Measurements from ENCODE around the gene RPP25. TPM values are rescaled to one million over a fixed set of nuclear protein-coding genes. Genes with fewer than 3 reads are reported as not detected.
A peak's percentile ranks its signal among the peaks of the same experiment; 100 is the strongest.

The RPP25 gene, protein sequence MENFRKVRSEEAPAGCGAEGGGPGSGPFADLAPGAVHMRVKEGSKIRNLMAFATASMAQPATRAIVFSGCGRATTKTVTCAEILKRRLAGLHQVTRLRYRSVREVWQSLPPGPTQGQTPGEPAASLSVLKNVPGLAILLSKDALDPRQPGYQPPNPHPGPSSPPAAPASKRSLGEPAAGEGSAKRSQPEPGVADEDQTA
- 13.3 and 13.8 TPM in 2 replicates for polyA plus RNA-seq (2014; cell fraction: cytosol; rRNA removed)
- polyA plus RNA-seq (2014; cell fraction: nucleus; rRNA removed): 6.0 and 7.1 TPM in 2 replicates

DNA sequence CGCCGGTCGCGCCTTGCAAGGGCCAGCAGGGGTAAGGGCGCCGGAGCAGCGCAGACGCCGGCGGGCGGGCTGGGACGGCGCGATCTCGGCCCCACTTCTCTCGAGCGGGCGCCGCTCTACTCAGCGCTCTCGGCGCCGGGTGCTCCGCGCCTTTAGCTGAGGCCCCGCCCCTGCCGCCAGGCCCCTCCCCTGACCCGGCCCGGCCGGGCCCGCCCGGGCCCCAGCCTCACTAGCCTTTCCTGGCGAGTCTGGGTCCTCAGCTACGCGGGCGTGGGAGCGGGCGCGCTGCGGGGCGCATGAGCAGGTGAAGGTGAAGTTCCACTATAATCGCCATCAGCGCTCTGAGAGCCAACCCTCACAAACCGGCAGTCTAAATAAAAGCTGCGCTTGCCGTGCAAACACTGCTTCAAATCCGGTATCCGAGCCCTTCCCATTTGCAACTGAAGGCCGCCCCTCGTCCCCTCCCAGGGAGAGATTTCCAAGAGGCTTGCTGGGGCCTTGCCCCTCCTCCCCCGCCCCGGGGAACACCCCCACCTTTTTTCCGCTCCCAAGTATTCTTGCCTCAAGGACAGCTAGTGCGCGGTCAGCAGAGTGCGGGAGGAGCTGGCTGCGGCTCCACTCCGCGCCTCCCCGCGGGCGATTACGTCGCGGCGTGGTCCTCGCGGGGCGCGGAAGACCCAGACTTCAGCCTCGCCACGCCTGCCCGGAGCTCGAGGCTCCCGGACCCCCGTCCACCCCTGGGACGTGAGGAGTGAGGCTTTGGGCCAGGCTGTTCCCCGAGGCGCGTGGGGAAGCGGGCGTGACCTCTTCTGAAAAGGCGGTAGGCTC, at the start of gene RPP25:
TSS of gene RPP25 (minus strand) at position 125 of the 828 bp plus-strand sequence. CDS start 189 bp downstream, outside the sequence.
- DNase-seq (ENCODE audit: low spot score): peak; percentile 80

DNA sequence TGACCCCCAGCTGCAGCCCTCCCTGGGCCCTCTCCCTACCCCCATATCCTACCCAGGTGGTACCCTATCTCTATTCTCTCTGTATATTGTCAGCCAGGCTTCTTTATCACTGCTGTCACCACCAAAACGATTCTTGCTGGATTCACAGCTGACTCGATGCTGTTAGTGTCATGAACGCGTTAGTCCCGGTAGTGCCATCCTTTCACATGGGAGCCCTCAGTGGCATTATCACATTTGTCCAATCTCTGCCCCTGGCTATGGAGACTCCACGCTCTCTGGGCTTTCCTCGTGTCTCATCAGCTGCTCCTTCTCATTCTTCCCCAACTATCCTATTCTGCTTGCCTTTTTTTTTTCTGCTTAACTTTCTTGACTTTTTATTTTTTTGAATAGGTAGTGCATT, 45.8 kb upstream of the RPP25 start:
- no peak for DNase-seq (ENCODE audit: low spot score)

DNA sequence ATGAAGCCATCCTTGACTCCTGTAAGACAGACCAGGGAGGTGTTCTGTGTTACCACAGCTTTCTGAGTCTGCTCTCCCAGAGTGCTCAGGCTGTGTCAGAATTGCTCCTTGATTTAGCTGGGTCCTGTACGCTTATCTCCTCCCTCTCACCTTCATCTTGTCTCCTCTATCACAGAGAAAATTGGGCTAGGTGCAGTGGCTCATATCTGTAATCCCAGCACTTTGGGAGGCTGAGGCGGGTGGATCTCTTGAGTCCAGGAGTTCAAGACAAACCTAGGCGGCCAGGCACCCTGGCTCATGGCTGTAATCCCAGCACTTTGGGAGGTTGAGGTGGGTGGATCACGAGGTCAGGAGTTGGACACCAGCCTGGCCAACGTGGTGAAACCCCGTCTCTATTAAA, 44.7 kb upstream of the RPP25 start:
- DNase-seq (ENCODE audit: low spot score): no peak

DNA sequence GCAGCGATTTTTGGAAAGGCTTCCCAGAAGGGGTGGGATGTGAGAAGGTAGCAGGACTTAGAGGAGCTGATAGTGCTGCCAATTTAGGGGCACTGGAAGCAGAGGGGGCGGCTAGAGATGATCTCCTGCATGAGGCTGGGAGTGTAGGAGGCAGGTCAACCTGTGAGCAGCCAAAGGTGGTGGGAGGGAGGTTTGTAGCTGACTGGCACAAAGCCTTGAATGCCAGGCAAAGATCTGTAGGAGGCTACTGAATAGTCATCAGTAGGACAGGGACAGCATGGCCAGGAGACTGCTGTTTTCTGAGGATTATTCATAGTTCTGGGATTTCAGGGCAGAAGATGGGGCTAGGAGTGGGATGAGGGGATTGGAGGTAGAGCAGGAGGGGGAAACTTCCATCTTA, 41.0 kb upstream of the RPP25 start:
- no peak for DNase-seq (ENCODE audit: low spot score)

DNA sequence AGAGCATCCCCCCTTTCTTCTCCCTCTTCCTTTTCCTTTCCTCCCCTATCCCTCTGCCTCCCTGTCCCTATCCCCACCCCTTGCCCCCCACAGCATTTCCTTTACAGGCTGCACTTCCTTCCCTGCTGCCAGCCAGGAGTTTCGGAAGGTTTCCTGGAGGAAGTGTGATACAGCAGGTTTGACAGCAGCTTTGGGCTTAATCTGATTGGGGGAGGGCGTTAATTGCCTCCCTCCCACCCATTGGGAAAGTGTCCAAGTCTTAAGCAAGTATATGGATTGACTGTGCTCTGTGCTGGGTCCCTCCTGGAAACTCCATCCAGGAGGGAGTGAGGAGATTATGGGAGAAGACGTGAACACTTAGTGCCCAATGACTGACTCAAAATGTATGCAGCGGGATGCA, 40.6 kb upstream of the RPP25 start:
- no peak for DNase-seq (ENCODE audit: low spot score)

DNA sequence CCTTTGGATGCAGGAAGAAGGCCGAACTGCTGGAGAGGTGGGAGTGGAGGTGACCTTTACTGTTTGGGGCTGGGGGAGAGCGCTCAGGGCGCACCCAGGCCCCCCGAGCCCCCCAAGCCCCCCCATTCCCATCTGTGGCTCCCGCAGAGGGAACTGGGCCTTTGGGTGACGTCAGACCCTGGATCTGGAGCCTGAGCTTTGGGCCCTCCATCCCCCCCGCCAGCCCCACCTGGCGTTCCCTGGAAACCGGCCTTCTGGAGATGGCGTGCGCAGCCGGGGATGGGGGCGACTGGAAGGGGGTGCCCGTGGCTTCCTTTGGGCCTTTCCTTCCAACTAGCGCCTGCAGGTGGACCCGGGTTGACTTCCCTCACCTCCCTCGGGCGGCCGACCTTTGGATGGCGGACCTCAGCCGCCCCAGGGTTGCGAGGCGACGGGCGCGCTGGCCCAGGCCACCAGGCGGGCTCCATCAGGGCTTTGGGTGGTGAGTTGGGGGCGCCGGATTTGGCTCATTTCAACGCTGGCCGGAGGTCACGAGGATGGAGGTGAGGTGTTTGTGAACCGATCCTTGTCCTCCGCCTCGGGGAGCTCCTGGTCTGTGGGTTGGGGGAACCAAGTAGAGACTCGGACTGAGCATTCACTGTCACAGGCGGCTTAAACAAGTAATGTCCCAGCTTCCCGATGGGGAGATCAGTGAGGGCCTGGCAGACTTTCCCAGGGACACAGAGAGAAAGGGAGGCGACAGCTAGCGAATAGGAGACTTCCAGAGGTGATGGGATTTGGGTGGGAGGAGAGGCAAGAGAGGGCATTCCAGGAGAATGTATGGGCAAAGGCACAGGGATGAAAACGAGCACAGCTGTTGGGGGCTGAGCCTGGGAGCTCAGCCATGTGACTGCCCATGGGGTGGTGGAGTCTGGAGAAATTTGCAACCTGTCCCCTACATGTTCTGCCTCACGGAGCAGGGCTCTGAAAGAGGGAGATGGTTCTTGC, 39.5 kb upstream of the RPP25 start:
- peak; percentile 64 for DNase-seq (ENCODE audit: low spot score)

DNA sequence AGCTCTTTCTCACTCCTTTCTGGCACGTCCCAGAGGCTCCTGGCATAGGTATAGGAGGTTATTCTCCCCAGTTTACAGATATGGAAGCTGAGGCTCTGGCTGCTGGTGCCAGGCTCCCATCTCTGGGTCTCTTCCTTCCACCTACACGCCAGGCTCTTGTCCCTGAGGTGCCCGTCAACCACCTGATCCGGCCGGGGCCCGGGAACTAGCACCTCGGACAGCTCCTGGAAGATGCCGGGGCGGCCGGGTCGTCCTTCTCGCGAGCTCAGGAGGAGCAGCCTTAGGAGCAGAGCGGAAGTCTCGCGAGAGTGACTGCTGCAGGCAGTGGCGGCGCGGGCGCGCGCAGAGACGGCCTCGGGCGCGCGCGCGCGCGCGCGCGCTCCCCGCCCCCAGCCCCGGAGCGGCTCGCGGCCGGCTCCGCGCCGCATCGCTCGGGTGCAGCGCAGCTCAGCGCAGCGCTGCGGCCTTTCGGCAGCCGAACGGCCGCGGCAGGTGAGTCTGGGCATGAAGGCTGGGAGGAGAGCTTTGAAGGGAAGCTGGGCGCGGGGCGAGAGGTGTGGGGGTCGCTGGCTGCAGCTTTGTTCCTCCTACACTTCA, 38.7 kb upstream of the RPP25 start, which contains the start of gene SCAMP5:
TSS of gene SCAMP5 (plus strand) at position 382 of the 597 bp plus-strand sequence. CDS start 16,277 bp downstream, outside the sequence.
- DNase-seq (ENCODE audit: low spot score): peak; percentile 98

DNA sequence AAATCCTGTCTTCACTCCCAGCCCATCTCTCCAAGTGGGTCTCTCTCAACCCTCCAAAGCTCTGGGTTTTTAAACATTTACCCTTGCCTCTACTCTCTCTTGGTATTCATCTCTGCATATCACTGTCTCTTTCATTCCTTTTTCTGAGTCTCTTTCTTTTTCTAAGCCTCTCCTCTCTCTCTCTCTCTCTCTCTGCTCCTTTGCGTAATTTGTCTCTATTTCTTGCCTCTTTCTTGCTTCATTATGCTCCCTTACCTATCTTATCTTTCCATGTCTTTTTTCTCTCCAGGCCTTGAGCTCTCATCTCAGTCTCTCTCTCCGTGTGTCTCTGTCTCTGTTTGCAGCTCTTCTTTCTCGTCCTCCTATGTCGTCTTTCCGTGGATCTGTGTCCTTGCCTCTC, 38.1 kb upstream of the RPP25 start:
- no peak for DNase-seq (ENCODE audit: low spot score)

DNA sequence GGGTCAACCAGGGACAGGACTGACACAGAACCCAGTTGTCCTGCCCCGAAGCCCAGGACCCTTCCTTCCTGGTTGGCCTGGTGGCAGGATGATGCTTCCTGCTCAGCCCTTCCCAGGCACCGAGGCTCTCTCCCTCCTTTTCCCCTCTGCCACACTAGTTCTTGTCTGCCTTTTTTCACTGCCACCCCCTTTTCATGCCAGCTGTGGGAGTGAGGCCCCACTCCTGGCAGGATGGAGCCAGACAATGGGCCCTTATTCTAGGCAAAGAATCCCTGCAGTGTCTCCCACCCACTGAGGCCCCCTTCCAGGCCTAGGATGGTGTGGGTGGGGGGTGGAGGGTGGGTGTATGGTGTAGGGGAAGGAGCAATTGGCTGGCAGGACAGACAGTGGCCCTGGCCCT, 37.7 kb upstream of the RPP25 start:
- no peak for DNase-seq (ENCODE audit: low spot score)

DNA sequence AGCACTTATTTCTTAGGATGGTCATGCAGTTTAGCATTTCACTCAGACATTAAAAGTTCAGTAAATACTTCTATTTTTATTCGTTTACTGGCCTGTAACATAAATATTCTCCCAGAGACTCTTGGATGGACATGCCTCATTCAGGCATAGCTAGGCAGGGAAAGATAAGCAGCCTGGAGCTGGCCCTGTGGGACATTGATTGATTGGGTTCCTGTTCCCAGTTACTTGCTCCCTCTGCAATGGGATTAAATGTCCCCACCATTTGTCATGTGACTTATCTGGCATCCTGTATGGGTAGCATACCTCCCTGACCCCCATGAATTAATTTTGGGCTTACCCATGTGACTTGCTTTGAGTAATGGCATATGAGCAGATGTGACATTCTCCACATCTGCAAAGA, 36.0 kb upstream of the RPP25 start:
- DNase-seq (ENCODE audit: low spot score): no peak

DNA sequence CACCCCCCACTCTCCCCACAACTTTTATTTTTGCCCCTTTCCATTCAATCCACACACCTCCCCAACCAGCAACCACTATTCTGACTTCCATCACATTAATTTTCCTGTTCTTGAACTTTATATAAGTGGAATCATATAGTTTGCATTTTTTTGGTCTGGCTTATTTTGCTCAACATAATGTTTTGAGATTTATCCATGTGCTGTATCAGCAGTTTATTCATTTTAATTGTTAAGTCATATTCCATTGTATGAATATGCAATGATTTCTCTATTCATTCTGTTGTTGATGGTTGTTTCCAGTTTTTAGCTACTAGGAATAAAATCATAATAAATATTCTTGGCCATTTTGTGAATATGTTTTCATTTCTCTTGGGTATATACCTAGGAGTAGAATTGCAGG, 33.0 kb upstream of the RPP25 start:
- DNase-seq (ENCODE audit: low spot score): no peak

DNA sequence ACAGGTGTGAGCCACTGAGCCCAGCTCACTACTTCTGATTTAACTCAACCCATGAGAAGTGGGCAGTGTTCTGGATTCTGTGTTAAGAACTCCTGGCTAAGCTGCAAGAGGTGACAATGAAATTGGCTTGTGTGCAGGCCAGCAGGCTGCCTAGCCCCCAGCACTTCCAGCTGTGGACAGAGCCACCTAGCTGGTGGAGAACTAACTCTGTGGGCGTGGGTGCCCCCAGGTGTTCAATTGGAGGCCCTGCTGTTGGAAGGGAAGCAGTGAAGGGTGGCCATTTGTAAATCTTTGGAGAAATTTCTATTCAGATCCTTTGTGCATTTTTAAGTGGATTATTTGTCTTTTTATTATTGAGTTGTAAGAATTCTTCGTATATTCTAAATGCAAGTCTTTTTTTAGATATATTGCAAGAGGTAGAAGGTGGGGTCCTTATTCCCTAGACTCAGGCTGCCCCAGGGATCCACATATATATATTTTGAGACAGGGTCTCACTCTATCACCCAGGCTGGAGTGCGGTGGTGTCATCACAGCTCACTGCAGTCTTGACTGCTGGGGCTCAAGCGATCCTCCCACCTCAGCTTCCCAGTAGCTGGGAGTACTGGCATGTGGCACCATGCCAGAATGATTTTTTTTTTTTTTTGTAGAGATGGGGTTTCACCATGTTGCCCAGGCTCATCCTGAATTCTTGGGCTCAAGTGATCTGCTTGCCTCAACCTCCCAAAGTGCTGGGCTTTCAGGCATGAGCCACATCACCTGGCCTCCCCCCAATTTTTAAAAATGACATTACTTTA, 31.6 kb upstream of the RPP25 start:
- DNase-seq (ENCODE audit: low spot score): peak; percentile 73

DNA sequence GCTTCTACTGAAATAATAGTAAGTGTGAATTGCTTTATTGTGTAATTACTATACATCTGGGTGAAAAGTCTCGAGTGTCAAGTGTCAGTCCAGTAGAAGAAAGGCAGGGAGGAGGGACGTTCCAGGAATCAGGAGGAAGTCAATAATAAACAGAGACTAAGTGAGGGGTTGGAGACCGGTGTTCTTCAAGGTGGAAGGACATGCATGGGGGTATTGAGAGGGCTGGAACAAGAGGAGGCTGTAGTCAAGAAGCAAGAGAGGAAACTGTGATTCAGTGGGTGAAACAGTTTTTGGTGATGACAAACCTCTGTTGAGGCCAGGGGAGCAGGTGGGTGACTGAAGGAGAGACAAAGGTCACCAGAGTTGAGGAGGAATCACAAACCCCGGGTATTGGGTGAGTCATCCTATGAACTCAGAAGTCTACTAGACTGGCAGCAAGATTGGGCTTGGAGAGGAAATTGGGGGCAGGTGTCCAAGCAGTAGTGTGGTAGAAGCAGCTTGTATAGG, 27.2 kb upstream of the RPP25 start:
- DNase-seq (ENCODE audit: low spot score): no peak

DNA sequence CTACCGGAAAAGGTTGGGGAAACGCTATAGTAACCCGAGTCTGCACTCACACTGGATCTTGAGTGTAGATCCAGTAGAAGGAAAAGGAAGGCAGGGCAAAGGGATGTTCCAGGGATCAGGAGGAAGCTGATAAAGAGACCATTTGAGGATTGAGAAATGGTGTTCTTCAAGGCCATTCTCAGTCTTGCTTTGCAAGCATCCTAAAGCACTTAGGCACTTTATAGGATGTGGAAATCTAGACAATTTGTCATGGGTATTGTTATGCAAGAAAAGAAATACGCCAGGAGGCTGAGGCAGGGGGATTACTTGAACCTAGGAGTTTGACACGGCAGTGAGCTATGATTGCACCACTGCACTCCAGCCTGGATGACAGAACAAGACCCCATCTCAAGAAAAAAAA, 25.6 kb upstream of the RPP25 start:
- DNase-seq (ENCODE audit: low spot score): no peak

DNA sequence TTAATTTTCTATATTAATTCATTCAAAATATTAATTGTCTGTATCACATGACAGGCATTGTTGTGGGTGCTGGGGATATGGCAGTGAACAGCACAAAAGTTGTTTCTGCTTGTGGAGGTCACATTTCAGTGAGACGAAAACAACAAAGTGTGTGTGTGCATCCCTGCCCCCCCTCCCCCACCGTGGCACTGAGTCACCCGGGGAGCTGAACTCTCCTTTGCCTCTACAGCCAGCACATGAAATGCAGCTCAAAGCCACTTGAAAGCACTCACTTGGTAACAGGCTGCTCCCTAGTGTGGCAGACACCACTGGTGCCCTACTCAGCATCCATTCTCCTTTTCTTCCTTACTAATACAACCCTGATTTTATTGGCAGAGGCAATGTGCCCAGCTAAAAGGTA, 21.9 kb upstream of the RPP25 start:
- no peak for DNase-seq (ENCODE audit: low spot score)

DNA sequence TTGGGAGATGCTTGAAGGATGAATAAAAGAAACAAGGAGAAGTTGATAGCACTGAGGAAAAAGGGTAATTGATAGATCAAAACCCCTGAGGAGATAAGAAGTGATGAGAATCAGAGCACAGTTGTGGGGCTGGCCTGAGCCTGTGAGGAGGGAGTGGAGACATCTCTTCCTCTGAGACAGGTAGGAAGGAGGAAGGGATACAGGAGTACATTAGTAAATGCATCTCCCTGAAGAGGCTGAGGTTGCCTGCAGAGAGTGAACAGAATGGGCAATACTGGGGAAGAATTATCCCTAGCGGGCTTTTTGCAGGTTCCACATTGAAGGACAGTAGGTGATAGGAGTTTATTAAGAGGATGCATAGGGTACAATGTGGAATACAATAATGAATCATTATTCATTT, 21.5 kb upstream of the RPP25 start:
- DNase-seq (ENCODE audit: low spot score): no peak

DNA sequence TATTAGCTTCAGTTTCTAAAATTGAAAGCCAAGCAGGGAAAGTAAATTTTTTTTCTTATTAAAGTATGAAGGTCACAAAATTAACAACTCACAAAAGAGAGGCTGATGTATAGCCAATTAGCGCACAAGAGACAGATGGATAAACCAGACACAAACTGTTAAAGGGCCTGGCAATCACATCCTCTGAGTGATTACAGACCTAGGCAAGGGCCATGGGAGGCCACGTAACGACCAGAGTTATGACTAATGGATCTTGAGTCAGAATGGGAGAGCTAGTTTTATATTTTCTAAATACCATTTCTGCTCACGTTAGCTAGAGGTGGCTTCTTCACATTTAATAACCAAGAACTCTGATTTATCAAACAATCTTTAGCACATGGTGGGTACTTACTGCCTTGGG, 21.0 kb upstream of the RPP25 start:
- peak; percentile 51 for DNase-seq (ENCODE audit: low spot score)

DNA sequence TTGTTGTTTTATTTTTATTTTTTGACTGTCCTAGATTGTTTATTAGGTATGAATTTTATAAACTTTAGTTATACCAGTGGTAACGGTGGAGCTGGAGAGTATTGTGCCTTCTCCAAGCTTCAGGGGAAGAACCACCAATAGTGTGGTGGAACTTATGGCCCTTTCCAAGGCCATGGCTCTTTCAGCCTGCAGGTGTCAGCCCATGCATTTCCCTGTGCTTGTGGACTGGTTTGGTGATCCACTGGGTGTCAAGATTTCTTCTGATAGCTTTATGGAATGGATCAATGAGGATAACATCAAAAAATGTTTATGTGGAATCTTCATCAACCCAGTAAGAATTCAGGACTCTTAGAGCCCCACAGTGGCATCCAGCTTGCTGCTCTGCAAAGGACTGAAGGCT, 19.6 kb upstream of the RPP25 start:
- DNase-seq (ENCODE audit: low spot score): no peak

DNA sequence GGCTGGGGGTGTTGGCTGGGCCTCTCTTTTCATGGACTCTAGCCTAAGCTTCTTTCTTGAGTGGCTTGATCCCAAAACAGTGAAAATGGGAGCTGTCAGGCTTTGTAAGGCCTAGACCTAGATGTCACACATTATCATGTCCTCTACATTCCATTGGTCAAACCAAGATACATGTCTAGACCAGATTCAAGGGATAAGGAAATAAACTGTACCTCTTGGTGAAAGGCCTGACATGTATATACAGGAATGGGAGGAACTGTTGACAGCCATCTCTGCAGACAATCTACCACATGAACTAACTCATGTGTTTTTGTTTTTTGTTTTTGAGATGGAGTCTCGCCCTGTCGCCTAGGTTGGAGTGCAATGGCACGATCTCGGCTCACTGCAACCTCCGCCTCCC, 11.1 kb upstream of the RPP25 start:
- no peak for DNase-seq (ENCODE audit: low spot score)

DNA sequence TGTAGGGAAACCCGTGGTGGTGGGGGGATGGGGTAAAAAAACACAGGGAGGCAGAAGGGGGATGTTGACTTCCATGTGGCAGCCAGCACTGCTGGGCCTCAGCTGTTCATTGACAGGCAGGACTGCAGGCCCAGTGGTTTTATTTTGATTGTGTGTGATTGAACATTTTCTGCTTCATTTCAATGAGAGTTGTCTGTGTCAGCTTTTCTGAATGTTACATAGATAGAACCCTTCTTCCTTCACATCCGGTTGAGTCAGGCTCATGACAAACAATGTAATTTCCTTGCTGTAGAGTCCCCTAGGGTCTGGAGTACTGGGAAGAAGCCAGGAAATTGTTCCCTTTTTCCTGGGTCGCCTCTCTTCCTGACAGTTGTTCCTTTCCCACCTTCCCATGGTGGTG, 8.2 kb upstream of the RPP25 start:
- no peak for DNase-seq (ENCODE audit: low spot score)

All from SK-N-DZ (cell line).